Testis (tissue), 2 donors: ENCODE data around the gene CECR2.

Experiments used
- CTCF ChIP-seq, 3 experiments: fragments of 450-650 bp in 2 of 3; fragments of 200-600 bp in 1 of 3; sonication (generic) in 1 of 3; IDR thresholded peaks; one replicate each; pipeline ENCODE4 v1.5.1; 2016 to 2019; ENCODE audit warnings: antibody characterized with exemption in 3 of 3, mild to moderate bottlenecking in 2 of 3, moderate library complexity in 1 of 3
- POLR2A ChIP-seq: fragments of 450-650 bp; IDR thresholded peaks from one replicate; pipeline ENCODE4 v1.6.1; 2017; ENCODE audit warnings: antibody characterized with exemption, mild to moderate bottlenecking, moderate library complexity

GRCh38 chr22:17471886-17472535, 102.8 kb downstream of the CECR2 start:
- TF ChIP-seq CTCF (IDR thresholded peaks at IDR 0.05) = no peak
- TF ChIP-seq POLR2A = no peak
